ENCODE results near the gene TLR10. TPM values are rescaled to one million over a fixed set of nuclear protein-coding genes. Genes with fewer than 3 reads are reported as not detected.

The TLR10 gene, protein sequence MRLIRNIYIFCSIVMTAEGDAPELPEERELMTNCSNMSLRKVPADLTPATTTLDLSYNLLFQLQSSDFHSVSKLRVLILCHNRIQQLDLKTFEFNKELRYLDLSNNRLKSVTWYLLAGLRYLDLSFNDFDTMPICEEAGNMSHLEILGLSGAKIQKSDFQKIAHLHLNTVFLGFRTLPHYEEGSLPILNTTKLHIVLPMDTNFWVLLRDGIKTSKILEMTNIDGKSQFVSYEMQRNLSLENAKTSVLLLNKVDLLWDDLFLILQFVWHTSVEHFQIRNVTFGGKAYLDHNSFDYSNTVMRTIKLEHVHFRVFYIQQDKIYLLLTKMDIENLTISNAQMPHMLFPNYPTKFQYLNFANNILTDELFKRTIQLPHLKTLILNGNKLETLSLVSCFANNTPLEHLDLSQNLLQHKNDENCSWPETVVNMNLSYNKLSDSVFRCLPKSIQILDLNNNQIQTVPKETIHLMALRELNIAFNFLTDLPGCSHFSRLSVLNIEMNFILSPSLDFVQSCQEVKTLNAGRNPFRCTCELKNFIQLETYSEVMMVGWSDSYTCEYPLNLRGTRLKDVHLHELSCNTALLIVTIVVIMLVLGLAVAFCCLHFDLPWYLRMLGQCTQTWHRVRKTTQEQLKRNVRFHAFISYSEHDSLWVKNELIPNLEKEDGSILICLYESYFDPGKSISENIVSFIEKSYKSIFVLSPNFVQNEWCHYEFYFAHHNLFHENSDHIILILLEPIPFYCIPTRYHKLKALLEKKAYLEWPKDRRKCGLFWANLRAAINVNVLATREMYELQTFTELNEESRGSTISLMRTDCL
- polyA plus RNA-seq: 0.11 and 0.27 TPM in 2 replicates

DNA sequence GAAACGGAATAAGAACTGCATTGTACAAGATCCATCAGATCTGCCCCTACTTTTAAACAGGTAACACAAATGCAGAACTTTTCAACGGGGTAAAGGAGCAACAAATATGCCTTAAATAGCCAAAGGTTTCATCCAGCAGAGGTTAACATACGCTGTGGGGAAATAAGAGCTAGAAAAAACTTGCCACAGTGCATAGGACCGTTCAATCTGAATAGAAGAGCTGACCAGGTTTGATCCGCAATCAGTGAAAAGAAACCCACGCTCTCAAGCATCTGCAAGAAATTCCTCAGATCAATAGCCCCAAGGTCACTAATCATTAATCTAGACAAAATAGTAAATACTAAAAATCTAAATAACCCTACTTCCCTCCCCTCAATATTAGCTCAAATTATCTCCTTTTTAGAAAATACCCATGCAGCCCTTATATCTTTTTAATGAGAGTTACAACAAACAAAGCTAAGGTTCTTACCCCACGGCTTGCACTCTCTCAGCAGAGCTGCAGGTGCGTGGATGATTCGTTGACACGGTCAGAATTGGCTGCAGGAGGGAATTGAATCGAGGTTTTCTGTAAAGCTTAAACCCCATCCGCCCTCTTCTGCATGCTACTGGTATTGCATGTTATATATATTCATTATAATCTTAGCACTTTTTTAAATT lies at the start of gene TLR10:
TLR10 (minus strand) TSS at position 539 of the 657 bp plus-strand sequence. CDS start 7,400 bp downstream, outside the sequence.

DNA sequence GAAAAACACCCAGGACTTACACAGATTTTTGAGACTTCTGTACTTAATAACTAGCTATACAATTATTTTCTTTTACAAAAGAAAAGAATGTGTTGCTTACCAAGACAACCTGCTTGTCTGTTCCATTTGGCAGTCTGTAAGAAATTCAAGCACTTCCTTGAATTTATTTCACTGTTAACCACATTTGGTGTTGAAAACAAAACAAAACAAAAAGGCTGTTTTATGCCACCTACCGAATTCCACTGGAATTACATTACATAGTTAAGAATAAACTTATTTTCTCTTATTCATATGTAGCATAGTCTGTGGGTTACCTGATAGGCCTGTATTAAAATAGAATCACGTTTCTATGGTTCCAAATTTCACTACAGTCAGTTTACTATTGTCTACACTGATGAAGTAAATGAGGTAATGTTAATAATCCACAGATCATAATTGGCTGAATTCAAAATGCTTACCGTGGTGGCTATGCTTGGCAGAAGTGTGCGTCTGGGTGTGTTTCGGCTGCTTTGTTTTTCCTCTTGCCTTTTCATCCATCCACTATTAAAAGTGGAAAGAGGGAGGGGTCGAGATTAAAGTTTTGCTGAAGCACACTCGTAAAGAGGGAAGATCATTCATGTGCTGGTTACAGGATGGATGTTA lies 22.0 kb upstream of the TLR10 start, which contains the start of gene TLR1:
TLR1 (minus strand) TSS at position 138 of the 642 bp plus-strand sequence. CDS start 5,960 bp downstream, outside the sequence.

Other genes starting within 250 kb of the TLR10 start
- 2.0 and 4.4 TPM in 2 replicates for gene KLF3, start 118.8 kb downstream of the TLR10 start, polyA plus RNA-seq
- 0.32 and 1.3 TPM in 2 replicates for gene TLR1, start 21.8 kb upstream of the TLR10 start, polyA plus RNA-seq
- gene TLR6, start 73.8 kb upstream of the TLR10 start, polyA plus RNA-seq: 0.44 TPM in 1 of 2 replicates, not detected in the other
- gene FAM114A1, start 84.8 kb upstream of the TLR10 start, polyA plus RNA-seq: 1.2 and 3.0 TPM in 2 replicates
- 1.5 TPM in 1 of 2 replicates, not detected in the other for gene TMEM156, start 249.4 kb upstream of the TLR10 start, polyA plus RNA-seq